HG03521 (cell line): ENCODE measurements around the gene ADD3.
A peak's percentile ranks its signal among the peaks of the same experiment; 100 is the strongest.

ENCODE experiments used
- ATAC-seq: cut with Tn5 transposase; IDR thresholded peaks from one replicate; pipeline ENCODE4 v1.9.1; 2021; ENCODE audit warnings: mild to moderate bottlenecking, moderate library complexity; ENCODE audit not compliant: unreplicated experiment

ADD3 gene

GRCh38 chr10:110002801-110003523, 4.8 kb upstream of the ADD3 start:
- ATAC-seq, result no peak

GRCh38 chr10:110003524-110003885, 4.3 kb upstream of the ADD3 start:
- ATAC-seq, result no peak

- ATAC-seq, result no peak
Observed at GRCh38 chr10:110005719-110006118, 2.1 kb upstream of the ADD3 start.

DNA sequence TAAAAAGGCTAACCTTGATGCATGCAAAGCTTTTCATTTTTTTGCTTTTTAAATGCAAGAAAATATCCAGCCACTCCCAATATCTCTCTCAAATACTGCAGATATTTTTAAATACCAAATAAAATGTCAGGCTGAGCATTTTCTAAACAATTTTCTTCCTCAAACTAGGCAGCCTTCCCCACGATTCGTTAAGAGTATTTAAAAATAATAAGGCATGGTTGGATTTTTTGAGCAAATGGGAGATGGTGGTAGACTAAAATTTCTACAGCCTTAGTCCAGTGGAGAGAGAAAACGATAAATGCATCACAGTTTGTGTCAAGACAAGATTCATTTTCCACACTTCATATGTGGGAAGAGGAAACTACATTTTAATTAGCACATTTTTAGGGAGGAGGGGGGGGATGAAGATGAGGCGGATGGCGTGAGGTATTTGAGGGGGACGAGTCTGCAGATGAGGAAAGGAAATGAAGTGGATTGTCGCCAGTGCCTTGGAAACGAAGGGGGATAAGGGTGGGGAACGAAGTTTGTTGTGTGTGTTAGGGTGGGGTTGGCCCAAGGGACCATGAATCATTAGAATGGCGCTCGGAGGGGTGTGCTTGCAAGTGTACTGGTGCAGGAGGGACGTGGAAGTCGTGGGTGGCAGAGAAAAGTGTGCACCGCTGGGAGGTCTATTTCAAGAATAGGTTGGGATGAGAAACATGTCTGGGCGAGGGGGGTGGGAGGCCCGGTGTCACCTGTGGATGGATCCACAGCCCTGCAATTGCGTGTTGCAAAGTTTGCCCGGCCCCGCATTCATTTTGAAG, 1.2 kb upstream of the ADD3 start:
- ATAC-seq, result no peak

DNA sequence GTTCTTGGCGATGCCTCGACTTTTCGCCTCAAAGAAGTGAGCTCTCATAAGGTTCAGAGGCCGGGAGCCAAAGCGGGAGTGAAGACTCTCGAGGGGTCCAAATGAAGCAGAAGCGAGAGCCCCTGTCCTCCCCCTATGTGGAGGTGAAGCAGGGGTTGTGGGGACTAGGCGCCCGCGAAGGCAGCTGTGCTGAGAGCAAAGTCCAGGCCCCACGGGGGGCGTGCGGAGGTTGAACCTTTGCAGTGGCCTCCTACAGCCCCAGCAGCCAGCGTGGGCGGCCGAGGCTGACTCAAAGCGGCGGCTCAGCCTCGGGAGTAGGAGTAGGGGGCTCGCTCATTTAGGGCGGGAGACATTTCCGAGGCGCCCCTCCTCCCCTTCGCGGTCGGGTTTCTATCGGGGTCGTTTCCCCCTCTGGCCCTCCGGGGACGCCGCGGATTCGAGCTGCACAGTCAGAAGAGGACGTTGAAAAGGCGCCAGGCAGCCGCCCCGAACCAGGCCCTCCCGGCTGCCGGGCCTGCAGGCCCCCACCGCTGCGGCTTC, 553 bp upstream of the ADD3 start:
- peak; percentile 29 for ATAC-seq

- ATAC-seq, result no peak
Observed at GRCh38 chr10:110008518-110009339, 945 bp downstream of the ADD3 start.

DNA sequence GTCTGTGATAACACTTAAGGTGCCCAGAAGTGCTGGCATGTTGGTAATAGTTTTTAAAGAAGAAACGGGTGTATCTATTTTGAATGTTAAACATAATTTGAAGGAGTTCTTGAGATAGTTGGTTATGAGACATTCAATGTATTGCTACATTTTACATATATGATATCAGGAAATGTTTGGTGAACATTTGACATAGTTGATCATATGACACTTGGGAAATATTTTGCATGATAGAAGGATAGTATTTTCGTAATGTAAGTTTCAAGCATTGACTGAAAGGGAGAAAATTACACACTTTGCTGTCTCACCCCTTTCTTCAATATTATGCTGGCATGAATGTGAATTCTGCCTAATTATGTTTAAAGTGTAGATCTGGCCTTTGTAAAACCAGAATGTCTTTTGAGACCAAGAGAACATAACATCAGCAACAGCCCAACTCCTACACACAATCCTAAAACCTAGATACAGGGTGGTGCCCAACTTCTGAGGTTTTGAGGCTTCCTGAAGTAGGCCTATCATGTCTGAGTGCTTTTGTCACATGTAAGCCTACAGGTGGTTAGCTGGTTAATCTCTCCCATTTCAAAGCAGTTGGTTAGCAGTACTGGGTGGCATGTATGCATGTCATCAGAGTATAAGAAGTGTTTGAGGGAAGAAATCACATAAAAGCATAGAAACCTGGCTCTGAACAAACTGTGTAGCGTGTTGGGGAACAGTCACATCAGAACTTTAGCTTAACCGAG, 2.1 kb downstream of the ADD3 start:
- ATAC-seq, result peak; percentile 24

DNA sequence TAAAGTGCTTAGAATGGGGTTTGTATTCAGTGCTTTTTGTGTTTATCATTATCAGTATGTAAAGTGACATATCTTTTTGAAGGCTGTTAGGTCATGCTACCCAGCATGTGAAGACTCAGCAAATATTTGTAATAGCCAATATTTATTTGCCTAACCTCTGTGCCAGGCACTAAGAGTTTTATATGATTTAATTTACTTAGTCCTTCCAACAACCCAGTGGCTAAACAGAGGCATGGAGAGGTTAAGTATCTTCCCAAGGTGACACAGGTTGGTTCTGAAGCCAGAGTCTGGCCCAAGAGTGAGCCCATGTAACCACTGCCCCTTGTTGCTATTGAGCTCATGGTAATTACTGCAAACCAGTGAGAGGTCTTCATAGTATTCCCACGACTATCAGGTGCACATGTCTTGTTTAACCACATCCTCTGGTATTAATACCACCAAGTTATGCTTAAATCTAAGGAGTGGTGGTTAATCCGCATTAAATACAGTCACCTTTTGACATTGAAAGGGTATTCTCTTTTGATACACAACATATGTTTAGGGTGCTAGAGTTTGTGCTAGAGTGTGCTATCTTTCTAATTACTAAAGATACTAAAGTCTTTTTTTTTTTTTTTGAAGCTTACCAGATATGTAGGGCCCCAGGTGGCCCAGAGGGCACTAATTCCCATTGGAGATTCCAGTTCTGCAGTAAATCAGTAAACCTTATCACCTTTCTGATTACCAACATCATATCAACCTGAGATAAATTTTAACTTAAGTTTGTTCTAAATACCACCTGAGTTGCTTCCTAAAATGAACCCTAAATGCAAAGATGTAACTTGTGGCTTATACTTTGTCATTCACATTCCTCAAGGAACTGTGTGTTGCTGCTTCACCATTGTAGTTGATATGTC, 2.9 kb downstream of the ADD3 start:
- ATAC-seq, result no peak

GRCh38 chr10:110011681-110012080, 3.9 kb downstream of the ADD3 start:
- no peak for ATAC-seq

- ATAC-seq, result no peak
Observed at GRCh38 chr10:110013630-110014293, 6.0 kb downstream of the ADD3 start.

DNA sequence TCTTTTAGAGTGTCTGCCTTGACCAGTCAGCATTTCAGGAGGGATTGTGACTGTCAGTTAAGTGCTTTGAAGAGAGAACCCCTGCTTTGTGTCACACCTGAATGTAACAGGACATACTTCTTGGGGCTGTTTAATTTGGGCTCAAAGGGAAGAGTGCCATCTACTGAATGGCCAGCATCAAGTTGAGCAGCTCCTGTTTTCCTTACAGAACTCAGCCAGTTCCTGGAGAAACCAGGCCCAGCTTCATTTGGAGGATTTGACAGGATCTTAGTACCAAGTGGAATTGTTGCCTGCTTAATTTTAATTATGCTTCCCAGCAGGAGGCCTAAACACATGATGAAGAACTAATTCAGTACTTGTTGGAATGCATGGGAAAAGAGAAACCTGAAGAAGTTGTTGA, 8.3 kb downstream of the ADD3 start:
- no peak for ATAC-seq

DNA sequence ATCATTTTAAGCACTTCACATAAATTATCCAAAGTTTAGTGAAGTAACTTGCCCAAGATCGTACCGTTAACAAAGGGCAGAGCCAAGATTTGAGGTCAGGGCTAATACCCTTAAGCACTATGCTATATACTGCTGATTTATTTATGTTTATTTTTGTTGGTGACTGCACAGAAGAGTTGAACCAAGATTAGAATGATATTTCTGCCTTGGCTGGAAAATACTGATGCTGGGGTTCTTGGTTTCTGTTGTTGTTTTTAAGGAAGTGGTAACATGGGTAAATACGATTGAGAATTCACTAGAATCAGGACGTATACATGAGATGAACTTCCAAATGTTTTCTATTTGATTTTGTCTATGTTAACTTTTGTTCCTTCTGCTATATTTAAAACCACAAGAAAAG, 9.3 kb downstream of the ADD3 start:
- no peak for ATAC-seq

DNA sequence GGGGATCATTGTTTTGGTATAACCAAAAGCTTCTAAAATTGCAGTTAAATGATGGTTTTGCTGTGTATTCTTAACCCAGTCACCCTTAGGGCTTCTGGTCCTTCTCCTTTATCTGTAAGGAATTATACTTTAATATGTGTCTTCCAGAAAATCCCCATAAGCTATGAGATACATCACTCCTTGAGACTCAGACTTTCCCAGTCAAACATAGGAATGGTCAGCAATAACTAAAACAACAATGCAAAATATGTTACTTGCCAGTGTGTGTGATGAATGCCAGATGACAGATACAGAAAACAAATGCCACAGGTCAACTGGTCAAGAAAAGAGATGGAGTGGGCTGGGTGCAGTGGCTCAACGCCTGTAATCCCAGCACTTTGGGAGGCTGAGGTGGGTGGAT, 10.1 kb downstream of the ADD3 start:
- ATAC-seq, result no peak

DNA sequence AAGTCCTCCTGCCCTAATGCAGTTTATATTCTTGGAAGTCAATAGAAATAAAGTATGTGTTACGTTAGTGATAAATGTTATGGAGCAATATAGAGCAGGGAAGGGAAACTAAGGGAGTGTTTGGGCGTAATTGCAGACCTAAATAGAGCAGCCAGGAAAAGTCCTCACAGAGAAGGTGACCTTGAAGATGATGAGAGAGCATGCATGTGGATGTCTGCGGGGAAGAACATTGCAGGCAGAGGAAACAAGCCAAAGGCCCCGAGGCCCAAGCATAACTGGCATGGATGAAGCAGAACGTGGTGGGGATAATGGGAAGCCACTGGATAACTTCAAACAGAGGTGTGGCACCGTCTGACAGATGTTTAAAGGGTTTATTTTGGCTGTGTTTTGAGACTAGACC, 12.5 kb downstream of the ADD3 start:
- no peak for ATAC-seq

GRCh38 chr10:110022716-110023504, 15.1 kb downstream of the ADD3 start:
- ATAC-seq, result no peak

- no peak for ATAC-seq
Observed at GRCh38 chr10:110023785-110024465, 16.1 kb downstream of the ADD3 start.

DNA sequence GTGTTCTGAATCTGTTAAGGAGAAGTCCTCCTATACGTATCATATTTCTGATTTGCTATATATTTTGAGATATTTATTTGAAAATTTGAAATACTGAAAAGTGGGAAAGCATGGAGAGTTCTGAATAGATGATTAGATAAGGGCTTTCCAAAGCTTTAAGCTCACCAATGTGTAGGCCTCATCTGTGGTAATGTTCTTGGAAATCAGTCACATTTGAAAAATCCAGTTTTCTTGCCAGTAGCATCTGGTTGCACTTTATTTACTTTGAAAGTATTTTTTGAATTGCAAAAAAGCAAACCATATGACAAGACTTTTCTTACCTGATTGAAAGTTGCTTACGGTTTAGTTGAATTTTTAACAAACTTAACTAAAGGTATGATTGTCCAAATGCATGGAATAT, 21.7 kb downstream of the ADD3 start:
- ATAC-seq, result no peak
